Heart left ventricle (tissue), 13 donors: ENCODE measurements around the gene CHCHD3.

Experiments used
- POLR2A ChIP-seq, 2 donors: fragments of 450-650 bp; IDR thresholded peaks; one replicate each; pipeline ENCODE4 v1.6.1; 2017; ENCODE audit warnings: antibody characterized with exemption in 2 of 2, mild to moderate bottlenecking in 2 of 2, moderate library complexity in 2 of 2
- TF ChIP-seq, protein P1 (sequence below), 12 donors: fragments of 200-600 bp; sonication (generic) in 4 of 12; IDR thresholded peaks; one replicate each; pipeline versions ENCODE4 v1.5.0 to v1.8.0; 2018 to 2022; ENCODE audit warnings: antibody characterized with exemption in 12 of 12, mild to moderate bottlenecking in 5 of 12
- donor health status: ischemic (EF 13 %, LVEDD 7.1; RV severe dilation, severe dysfunction).
- donor health status: DM: no; HTN: yes; CAD: no.
- donor health status: DM: no; HTN: no; CAD: no.
- donor health status: ischemic (EF 25% LVEDD 6.9; RV normal size, moderate dysfunction).
- donor health status: ischemic (EF 25% LVEDD 5.7; RV mildly dilated, moderate dysfunction).
- donor health status: ischemic (EF 35%, LVEDD 5.7; RV mildly dilated, moderate dysfunction).
- donor health status: nonischemic (EF 11% LVEDD 7.7; RV severe dilation, severe dysfunction).
- donor health status: DM: yes; HTN: yes; CAD: no.
- donor health status: PGD.
- donor health status: ischemic (EF 29% LVEDD 5.4; RV normal size, mild dysfunction).
- donor health status: nonischemic (EF 23%, LVEDD 6.1; RV moderate dilation, normal function).

- TF ChIP-seq, protein P1, sequence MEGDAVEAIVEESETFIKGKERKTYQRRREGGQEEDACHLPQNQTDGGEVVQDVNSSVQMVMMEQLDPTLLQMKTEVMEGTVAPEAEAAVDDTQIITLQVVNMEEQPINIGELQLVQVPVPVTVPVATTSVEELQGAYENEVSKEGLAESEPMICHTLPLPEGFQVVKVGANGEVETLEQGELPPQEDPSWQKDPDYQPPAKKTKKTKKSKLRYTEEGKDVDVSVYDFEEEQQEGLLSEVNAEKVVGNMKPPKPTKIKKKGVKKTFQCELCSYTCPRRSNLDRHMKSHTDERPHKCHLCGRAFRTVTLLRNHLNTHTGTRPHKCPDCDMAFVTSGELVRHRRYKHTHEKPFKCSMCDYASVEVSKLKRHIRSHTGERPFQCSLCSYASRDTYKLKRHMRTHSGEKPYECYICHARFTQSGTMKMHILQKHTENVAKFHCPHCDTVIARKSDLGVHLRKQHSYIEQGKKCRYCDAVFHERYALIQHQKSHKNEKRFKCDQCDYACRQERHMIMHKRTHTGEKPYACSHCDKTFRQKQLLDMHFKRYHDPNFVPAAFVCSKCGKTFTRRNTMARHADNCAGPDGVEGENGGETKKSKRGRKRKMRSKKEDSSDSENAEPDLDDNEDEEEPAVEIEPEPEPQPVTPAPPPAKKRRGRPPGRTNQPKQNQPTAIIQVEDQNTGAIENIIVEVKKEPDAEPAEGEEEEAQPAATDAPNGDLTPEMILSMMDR (IDR thresholded peaks at IDR 0.05), result no peak
- TF ChIP-seq POLR2A (IDR thresholded peaks at IDR 0.05), result no peak
These were observed 58.4 kb downstream of the CHCHD3 start for GRCh38 chr7:133023370-133024071.
